ENCODE results near the gene ABLIM1. TPM values are rescaled to one million over a fixed set of nuclear protein-coding genes. Genes with fewer than 3 reads are reported as not detected.
A peak's percentile ranks its signal among the peaks of the same experiment; 100 is the strongest.

Gene ABLIM1
- total and polyA plus RNA-seq, 2 of the 13 experiments (the other 11 are each of a cell fraction or from before 2014, with no cell fraction given), result 59.4 to 92.7 TPM

DNA sequence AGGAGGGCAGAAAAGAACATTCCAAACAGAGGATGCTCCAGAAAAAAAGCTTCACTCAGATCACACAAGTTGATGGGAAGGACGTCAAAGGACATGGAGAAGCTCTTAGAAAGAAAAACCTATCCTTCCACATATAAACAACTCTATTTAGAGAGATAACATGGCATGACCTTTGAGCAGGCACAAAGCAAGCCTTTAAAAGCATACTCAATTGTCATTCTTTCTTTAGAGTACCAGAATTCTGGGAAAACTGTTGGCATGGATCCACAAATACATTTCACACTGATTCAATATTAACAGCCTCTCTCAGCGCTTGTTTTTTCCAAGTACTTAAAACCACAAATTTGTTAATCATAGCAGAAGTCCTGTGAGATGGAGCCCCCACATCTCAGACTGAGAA, 7.3 kb upstream of the ABLIM1 start (continued):
- no peak for TF ChIP-seq ATF7-NPFF (CRISPR knock-in tag; IDR thresholded peaks at IDR 0.05; ENCODE audit: low read depth)
- TF ChIP-seq, protein P1, sequence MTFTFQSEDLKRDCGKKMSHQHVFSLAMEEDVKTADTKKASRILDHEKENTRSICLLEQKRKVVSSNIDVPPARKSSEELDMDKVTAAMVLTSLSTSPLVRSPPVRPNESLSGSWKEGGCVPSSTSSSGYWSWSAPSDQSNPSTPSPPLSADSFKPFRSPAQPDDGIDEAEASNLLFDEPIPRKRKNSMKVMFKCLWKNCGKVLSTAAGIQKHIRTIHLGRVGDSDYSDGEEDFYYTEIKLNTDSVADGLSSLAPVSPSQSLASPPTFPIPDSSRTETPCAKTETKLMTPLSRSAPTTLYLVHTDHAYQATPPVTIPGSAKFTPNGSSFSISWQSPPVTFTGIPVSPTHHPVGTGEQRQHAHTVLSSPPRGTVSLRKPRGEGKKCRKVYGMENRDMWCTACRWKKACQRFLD (CRISPR knock-in tag; IDR thresholded peaks at IDR 0.05; ENCODE audit: borderline replicate concordance), result no peak
- no peak for TF ChIP-seq U2AF1 (optimal IDR thresholded peaks at IDR 0.05; ENCODE audit: low read depth, low read length)
- TF ChIP-seq, protein P2, sequence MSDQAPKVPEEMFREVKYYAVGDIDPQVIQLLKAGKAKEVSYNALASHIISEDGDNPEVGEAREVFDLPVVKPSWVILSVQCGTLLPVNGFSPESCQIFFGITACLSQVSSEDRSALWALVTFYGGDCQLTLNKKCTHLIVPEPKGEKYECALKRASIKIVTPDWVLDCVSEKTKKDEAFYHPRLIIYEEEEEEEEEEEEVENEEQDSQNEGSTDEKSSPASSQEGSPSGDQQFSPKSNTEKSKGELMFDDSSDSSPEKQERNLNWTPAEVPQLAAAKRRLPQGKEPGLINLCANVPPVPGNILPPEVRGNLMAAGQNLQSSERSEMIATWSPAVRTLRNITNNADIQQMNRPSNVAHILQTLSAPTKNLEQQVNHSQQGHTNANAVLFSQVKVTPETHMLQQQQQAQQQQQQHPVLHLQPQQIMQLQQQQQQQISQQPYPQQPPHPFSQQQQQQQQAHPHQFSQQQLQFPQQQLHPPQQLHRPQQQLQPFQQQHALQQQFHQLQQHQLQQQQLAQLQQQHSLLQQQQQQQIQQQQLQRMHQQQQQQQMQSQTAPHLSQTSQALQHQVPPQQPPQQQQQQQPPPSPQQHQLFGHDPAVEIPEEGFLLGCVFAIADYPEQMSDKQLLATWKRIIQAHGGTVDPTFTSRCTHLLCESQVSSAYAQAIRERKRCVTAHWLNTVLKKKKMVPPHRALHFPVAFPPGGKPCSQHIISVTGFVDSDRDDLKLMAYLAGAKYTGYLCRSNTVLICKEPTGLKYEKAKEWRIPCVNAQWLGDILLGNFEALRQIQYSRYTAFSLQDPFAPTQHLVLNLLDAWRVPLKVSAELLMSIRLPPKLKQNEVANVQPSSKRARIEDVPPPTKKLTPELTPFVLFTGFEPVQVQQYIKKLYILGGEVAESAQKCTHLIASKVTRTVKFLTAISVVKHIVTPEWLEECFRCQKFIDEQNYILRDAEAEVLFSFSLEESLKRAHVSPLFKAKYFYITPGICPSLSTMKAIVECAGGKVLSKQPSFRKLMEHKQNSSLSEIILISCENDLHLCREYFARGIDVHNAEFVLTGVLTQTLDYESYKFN (CRISPR knock-in tag; conservative IDR thresholded peaks at IDR 0.05), result peak; percentile 44; the same call in 1 of the 2 replicates
- no peak for TF ChIP-seq ZNF160 (CRISPR knock-in tag; IDR thresholded peaks at IDR 0.05)
- TF ChIP-seq DMTF1 (CRISPR knock-in tag; IDR thresholded peaks at IDR 0.05), result no peak
- TF ChIP-seq NCOA2 (CRISPR knock-in tag; IDR thresholded peaks at IDR 0.05), result peak; percentile 61; the same call in 1 of the 2 replicates
- TF ChIP-seq, protein P3, sequence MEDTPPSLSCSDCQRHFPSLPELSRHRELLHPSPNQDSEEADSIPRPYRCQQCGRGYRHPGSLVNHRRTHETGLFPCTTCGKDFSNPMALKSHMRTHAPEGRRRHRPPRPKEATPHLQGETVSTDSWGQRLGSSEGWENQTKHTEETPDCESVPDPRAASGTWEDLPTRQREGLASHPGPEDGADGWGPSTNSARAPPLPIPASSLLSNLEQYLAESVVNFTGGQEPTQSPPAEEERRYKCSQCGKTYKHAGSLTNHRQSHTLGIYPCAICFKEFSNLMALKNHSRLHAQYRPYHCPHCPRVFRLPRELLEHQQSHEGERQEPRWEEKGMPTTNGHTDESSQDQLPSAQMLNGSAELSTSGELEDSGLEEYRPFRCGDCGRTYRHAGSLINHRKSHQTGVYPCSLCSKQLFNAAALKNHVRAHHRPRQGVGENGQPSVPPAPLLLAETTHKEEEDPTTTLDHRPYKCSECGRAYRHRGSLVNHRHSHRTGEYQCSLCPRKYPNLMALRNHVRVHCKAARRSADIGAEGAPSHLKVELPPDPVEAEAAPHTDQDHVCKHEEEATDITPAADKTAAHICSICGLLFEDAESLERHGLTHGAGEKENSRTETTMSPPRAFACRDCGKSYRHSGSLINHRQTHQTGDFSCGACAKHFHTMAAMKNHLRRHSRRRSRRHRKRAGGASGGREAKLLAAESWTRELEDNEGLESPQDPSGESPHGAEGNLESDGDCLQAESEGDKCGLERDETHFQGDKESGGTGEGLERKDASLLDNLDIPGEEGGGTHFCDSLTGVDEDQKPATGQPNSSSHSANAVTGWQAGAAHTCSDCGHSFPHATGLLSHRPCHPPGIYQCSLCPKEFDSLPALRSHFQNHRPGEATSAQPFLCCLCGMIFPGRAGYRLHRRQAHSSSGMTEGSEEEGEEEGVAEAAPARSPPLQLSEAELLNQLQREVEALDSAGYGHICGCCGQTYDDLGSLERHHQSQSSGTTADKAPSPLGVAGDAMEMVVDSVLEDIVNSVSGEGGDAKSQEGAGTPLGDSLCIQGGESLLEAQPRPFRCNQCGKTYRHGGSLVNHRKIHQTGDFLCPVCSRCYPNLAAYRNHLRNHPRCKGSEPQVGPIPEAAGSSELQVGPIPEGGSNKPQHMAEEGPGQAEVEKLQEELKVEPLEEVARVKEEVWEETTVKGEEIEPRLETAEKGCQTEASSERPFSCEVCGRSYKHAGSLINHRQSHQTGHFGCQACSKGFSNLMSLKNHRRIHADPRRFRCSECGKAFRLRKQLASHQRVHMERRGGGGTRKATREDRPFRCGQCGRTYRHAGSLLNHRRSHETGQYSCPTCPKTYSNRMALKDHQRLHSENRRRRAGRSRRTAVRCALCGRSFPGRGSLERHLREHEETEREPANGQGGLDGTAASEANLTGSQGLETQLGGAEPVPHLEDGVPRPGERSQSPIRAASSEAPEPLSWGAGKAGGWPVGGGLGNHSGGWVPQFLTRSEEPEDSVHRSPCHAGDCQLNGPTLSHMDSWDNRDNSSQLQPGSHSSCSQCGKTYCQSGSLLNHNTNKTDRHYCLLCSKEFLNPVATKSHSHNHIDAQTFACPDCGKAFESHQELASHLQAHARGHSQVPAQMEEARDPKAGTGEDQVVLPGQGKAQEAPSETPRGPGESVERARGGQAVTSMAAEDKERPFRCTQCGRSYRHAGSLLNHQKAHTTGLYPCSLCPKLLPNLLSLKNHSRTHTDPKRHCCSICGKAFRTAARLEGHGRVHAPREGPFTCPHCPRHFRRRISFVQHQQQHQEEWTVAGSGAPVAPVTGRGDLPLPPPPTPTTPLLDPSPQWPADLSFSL (CRISPR knock-in tag; IDR thresholded peaks at IDR 0.05), result no peak
- peak; percentile 54 for TF ChIP-seq ZNF629 (CRISPR knock-in tag; conservative IDR thresholded peaks at IDR 0.05)

Data from HepG2 (cell line).